ENCODE measurements around the gene MYMK.

MYMK gene, protein sequence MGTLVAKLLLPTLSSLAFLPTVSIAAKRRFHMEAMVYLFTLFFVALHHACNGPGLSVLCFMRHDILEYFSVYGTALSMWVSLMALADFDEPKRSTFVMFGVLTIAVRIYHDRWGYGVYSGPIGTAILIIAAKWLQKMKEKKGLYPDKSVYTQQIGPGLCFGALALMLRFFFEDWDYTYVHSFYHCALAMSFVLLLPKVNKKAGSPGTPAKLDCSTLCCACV

DNA sequence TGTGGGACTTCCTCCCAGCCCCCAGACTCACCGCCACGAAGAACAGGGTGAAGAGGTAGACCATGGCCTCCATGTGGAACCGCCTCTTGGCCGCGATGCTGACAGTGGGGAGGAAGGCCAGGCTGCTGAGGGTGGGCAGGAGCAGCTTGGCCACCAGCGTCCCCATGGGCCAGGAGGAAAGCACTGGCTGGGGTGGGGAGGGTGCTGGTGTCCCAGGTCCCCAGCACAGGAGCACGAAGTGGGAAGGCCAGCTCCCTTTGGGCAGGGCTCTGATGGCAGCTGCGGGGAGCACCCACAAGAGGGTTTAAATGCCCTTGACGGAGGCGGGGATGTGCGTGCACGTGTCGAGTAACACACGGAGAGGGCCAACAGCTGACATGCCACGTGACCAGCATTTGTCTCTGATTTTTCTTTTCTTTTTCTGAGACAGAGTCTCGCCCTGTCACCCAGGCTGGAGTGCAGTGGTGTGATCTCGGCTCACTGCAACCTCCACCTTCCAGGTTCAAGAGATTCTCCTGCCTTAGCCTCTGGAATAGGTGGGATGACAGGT is at the start of gene MYMK:
MYMK (minus strand) TSS at position 281 of the 550 bp plus-strand sequence; CDS start at position 166, 115 bp downstream.
- Histone ChIP-seq H3K4me1 (ENCODE audit: control insufficient read depth in 1 of 2, insufficient read depth in 2 of 2, low read length in 2 of 2) (peaks cover 0 to 30% of the 10 kb centered on the region in 2 donors), H3K9me3 (ENCODE audit: control insufficient read depth in 1 of 2, low read length in 2 of 2) (no peaks in the 10 kb centered on the region), H3K27me3 (ENCODE audit: low read depth, low read length) (peaks cover 5% of the 10 kb centered on the region), H3K27ac (ENCODE audit: low read length) (no peak within 1 kb of the TSS), H3K36me3 (ENCODE audit: control insufficient read depth in 1 of 2, insufficient read depth in 2 of 2, low read length in 2 of 2) (no peaks in the 10 kb centered on the region), H3K4me3 (ENCODE audit: low read depth in 1 of 2, low read length in 2 of 2) (no peak within 1 kb of the TSS)

- no peaks in the 10 kb centered on the region for H3K27me3 ChIP-seq (ENCODE audit: low read depth, low read length)
- H3K36me3 ChIP-seq (ENCODE audit: control insufficient read depth in 1 of 2, insufficient read depth in 2 of 2, low read length in 2 of 2), result no peaks in the 10 kb centered on the region
- no peak overlapping the region for H3K27ac ChIP-seq (ENCODE audit: low read length)
- no peaks in the 10 kb centered on the region for H3K9me3 ChIP-seq (ENCODE audit: control insufficient read depth in 1 of 2, low read length in 2 of 2)
- no peak overlapping the region for H3K4me3 ChIP-seq (ENCODE audit: low read depth in 1 of 2, low read length in 2 of 2)
- H3K4me1 ChIP-seq (ENCODE audit: control insufficient read depth in 1 of 2, insufficient read depth in 2 of 2, low read length in 2 of 2), result peaks cover 0 to 14% of the 10 kb centered on the region in 2 donors
These were observed 49.2 kb upstream of the MYMK start for GRCh38 chr9:133573791-133574515.

- H3K9me3 ChIP-seq (ENCODE audit: control insufficient read depth in 1 of 2, low read length in 2 of 2), result no peaks in the 10 kb centered on the region
- no peak overlapping the region for H3K4me3 ChIP-seq (ENCODE audit: low read depth in 1 of 2, low read length in 2 of 2)
- no peaks in the 10 kb centered on the region for H3K36me3 ChIP-seq (ENCODE audit: control insufficient read depth in 1 of 2, insufficient read depth in 2 of 2, low read length in 2 of 2)
- peaks cover 0 to 14% of the 10 kb centered on the region in 2 donors for H3K4me1 ChIP-seq (ENCODE audit: control insufficient read depth in 1 of 2, insufficient read depth in 2 of 2, low read length in 2 of 2)
- H3K27me3 ChIP-seq (ENCODE audit: low read depth, low read length), result no peaks in the 10 kb centered on the region
- no peak overlapping the region for H3K27ac ChIP-seq (ENCODE audit: low read length)
These were observed 48.1 kb upstream of the MYMK start for GRCh38 chr9:133572821-133573361.

GRCh38 chr9:133571896-133572595 is 47.3 kb upstream of the MYMK start:
- no peak overlapping the region for H3K27ac ChIP-seq (ENCODE audit: low read length)
- no peaks in the 10 kb centered on the region for H3K36me3 ChIP-seq (ENCODE audit: control insufficient read depth in 1 of 2, insufficient read depth in 2 of 2, low read length in 2 of 2)
- no peak overlapping the region for H3K4me3 ChIP-seq (ENCODE audit: low read depth in 1 of 2, low read length in 2 of 2)
- no peaks in the 10 kb centered on the region for H3K9me3 ChIP-seq (ENCODE audit: control insufficient read depth in 1 of 2, low read length in 2 of 2)
- H3K4me1 ChIP-seq (ENCODE audit: control insufficient read depth in 1 of 2, insufficient read depth in 2 of 2, low read length in 2 of 2), result peaks cover 0 to 14% of the 10 kb centered on the region in 2 donors
- H3K27me3 ChIP-seq (ENCODE audit: low read depth, low read length), result no peaks in the 10 kb centered on the region

- H3K27me3 ChIP-seq (ENCODE audit: low read depth, low read length), result no peaks in the 10 kb centered on the region
- H3K27ac ChIP-seq (ENCODE audit: low read length), result no peak overlapping the region
- H3K9me3 ChIP-seq (ENCODE audit: control insufficient read depth in 1 of 2, low read length in 2 of 2), result no peaks in the 10 kb centered on the region
- H3K36me3 ChIP-seq (ENCODE audit: control insufficient read depth in 1 of 2, insufficient read depth in 2 of 2, low read length in 2 of 2), result no peaks in the 10 kb centered on the region
- peaks cover 0 to 14% of the 10 kb centered on the region in 2 donors for H3K4me1 ChIP-seq (ENCODE audit: control insufficient read depth in 1 of 2, insufficient read depth in 2 of 2, low read length in 2 of 2)
- no peak overlapping the region for H3K4me3 ChIP-seq (ENCODE audit: low read depth in 1 of 2, low read length in 2 of 2)
These were observed 46.7 kb upstream of the MYMK start for GRCh38 chr9:133571391-133571890.

DNA sequence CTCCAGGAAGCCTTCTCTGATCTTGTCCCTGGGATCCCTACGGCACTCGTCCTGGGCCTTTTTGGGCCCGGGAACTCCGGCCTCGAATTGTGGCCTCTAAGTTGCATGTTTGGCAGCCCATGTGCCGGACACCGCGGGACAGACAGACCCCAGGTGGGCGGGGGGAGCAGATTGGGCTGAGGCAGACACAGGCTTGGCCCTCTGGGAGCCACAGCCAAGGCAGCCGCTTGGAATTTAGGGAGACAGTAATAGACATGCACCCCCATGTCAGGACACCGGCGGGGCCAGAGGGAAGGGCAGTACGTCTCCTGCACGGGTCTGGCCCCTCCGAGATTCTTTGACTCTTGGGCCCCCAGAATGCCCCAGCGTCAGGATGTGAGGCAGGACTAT is 45.9 kb upstream of the MYMK start:
- no peak overlapping the region for H3K27ac ChIP-seq (ENCODE audit: low read length)
- no peaks in the 10 kb centered on the region for H3K27me3 ChIP-seq (ENCODE audit: low read depth, low read length)
- no peaks in the 10 kb centered on the region for H3K36me3 ChIP-seq (ENCODE audit: control insufficient read depth in 1 of 2, insufficient read depth in 2 of 2, low read length in 2 of 2)
- no peak overlapping the region for H3K4me3 ChIP-seq (ENCODE audit: low read depth in 1 of 2, low read length in 2 of 2)
- H3K9me3 ChIP-seq (ENCODE audit: control insufficient read depth in 1 of 2, low read length in 2 of 2), result no peaks in the 10 kb centered on the region
- H3K4me1 ChIP-seq (ENCODE audit: control insufficient read depth in 1 of 2, insufficient read depth in 2 of 2, low read length in 2 of 2), result peaks cover 0 to 18% of the 10 kb centered on the region in 2 donors

GRCh38 chr9:133569891-133570690 is 45.3 kb upstream of the MYMK start:
- no peaks in the 10 kb centered on the region for H3K27me3 ChIP-seq (ENCODE audit: low read depth, low read length)
- H3K9me3 ChIP-seq (ENCODE audit: control insufficient read depth in 1 of 2, low read length in 2 of 2), result no peaks in the 10 kb centered on the region
- no peak overlapping the region for H3K4me3 ChIP-seq (ENCODE audit: low read depth in 1 of 2, low read length in 2 of 2)
- peaks cover 0 to 19% of the 10 kb centered on the region in 2 donors for H3K4me1 ChIP-seq (ENCODE audit: control insufficient read depth in 1 of 2, insufficient read depth in 2 of 2, low read length in 2 of 2)
- no peak overlapping the region for H3K27ac ChIP-seq (ENCODE audit: low read length)
- H3K36me3 ChIP-seq (ENCODE audit: control insufficient read depth in 1 of 2, insufficient read depth in 2 of 2, low read length in 2 of 2), result no peaks in the 10 kb centered on the region

DNA sequence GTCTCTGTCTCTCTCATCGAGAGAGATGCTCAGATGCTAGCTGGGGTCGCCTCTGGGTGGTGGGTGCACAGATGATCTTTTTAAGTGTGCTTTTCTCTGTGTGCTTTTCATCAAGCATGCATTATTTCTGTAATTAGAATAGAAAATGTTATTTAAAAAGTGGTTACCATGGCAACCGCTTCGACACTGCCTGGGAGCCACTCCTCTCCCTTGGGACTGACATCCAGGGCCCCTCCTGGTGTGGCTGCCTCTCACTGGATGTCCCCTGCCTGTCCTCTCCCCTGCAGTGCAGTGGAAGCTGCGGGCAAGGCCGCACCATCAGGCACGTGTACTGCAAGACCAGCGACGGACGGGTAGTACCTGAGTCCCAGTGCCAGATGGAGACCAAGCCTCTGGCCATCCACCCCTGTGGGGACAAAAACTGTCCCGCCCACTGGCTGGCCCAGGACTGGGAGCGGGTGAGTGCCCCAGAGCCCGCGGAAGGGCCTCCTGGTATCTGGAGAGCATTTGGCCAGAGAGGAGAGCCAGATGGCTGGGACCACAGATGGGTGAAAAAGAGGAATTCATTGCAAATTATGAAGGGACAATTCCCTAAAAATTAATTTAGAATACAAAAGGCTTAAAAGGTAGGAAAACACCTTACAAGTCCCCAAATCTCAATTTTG is 44.5 kb upstream of the MYMK start:
- H3K9me3 ChIP-seq (ENCODE audit: control insufficient read depth in 1 of 2, low read length in 2 of 2), result no peaks in the 10 kb centered on the region
- H3K4me3 ChIP-seq (ENCODE audit: low read depth in 1 of 2, low read length in 2 of 2), result no peak overlapping the region
- H3K27ac ChIP-seq (ENCODE audit: low read length), result no peak overlapping the region
- no peaks in the 10 kb centered on the region for H3K27me3 ChIP-seq (ENCODE audit: low read depth, low read length)
- no peaks in the 10 kb centered on the region for H3K36me3 ChIP-seq (ENCODE audit: control insufficient read depth in 1 of 2, insufficient read depth in 2 of 2, low read length in 2 of 2)
- H3K4me1 ChIP-seq (ENCODE audit: control insufficient read depth in 1 of 2, insufficient read depth in 2 of 2, low read length in 2 of 2), result peaks cover 0 to 19% of the 10 kb centered on the region in 2 donors

DNA sequence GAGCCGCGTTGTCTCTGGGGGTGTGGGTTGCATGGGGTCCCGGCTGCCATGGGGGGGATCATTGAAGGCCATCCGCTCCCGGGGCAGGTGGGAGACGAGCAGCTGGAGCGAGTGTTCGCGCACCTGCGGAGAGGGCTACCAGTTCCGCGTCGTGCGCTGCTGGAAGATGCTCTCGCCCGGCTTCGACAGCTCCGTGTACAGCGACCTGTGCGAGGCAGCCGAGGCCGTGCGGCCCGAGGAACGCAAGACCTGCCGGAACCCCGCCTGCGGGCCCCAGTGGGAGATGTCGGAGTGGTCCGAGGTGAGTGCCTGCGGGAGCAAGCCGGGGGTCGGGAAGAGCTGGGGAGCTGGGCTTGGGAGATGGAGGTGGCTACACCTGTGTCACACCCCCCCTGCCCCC is 43.4 kb upstream of the MYMK start:
- Histone ChIP-seq H3K9me3 (ENCODE audit: control insufficient read depth in 1 of 2, low read length in 2 of 2) (no peaks in the 10 kb centered on the region), H3K4me1 (ENCODE audit: control insufficient read depth in 1 of 2, insufficient read depth in 2 of 2, low read length in 2 of 2) (peaks cover 4 to 19% of the 10 kb centered on the region in 2 donors), H3K4me3 (ENCODE audit: low read depth in 1 of 2, low read length in 2 of 2) (no peak overlapping the region), H3K27me3 (ENCODE audit: low read depth, low read length) (no peaks in the 10 kb centered on the region), H3K36me3 (ENCODE audit: control insufficient read depth in 1 of 2, insufficient read depth in 2 of 2, low read length in 2 of 2) (no peaks in the 10 kb centered on the region), H3K27ac (ENCODE audit: low read length) (no peak overlapping the region)

DNA sequence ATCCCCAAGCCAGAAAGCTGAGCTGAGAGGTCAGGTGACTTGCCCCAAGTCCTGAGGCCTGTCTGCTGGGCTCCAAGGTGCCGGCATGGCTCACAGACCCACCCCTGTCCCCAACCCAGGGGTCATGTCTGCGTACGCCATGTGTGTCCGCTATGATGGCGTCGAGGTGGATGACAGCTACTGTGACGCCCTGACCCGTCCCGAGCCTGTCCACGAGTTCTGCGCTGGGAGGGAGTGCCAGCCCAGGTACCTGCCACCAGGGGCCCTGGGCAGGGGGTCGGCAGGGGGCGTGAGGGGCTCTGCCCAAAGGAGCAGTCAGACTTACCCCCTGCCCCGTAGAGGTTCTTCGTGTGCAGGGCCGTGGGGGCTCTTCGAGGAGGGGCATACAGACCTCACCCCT is 42.1 kb upstream of the MYMK start:
- no peaks in the 10 kb centered on the region for H3K9me3 ChIP-seq (ENCODE audit: control insufficient read depth in 1 of 2, low read length in 2 of 2)
- no peaks in the 10 kb centered on the region for H3K27me3 ChIP-seq (ENCODE audit: low read depth, low read length)
- H3K4me1 ChIP-seq (ENCODE audit: control insufficient read depth in 1 of 2, insufficient read depth in 2 of 2, low read length in 2 of 2), result peaks cover 6 to 12% of the 10 kb centered on the region in 2 donors
- no peak overlapping the region for H3K4me3 ChIP-seq (ENCODE audit: low read depth in 1 of 2, low read length in 2 of 2)
- no peaks in the 10 kb centered on the region for H3K36me3 ChIP-seq (ENCODE audit: control insufficient read depth in 1 of 2, insufficient read depth in 2 of 2, low read length in 2 of 2)
- H3K27ac ChIP-seq (ENCODE audit: low read length), result no peak overlapping the region
